Measurements from ENCODE around the gene ANGPTL8. TPM values are rescaled to one million over a fixed set of nuclear protein-coding genes. Genes with fewer than 3 reads are reported as not detected.

ANGPTL8 gene
- total RNA-seq, 1 donor from 2014 or later: not detected

DNA sequence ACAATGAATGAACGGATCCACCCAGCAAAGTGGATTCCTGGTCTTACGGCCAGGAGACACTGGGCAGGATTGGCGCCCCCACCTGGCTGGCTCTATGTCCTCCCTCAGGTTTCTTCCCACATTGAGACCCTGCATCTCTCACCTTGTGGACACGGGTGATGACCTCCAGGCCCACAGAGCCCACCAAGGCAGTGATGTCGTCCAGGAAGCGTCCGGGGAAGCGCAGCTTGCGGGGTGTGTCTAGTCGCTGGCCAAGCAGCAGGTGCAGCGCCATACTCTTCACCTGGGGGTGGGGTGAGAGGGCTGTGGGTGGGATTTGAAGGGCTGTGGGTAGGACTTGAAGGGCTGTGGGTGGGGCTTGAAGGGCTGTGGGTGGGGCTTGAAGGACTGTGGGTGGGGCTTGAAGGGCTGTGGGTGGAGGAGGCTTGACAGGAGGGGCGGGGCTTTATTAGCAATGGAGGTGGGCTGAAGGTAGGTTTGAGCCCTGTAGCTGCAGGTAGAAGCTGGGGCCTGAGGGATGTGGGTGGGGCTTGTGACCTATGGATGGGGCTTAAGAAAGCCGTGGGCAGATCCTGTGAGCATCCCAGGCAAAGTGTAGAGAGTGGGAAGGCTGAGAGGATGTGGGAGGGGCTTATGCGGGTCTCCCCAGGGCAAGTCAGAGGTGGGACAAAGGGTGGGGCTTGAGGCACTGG lies 12.1 kb upstream of the ANGPTL8 start:
- TF ChIP-seq, protein P1, sequence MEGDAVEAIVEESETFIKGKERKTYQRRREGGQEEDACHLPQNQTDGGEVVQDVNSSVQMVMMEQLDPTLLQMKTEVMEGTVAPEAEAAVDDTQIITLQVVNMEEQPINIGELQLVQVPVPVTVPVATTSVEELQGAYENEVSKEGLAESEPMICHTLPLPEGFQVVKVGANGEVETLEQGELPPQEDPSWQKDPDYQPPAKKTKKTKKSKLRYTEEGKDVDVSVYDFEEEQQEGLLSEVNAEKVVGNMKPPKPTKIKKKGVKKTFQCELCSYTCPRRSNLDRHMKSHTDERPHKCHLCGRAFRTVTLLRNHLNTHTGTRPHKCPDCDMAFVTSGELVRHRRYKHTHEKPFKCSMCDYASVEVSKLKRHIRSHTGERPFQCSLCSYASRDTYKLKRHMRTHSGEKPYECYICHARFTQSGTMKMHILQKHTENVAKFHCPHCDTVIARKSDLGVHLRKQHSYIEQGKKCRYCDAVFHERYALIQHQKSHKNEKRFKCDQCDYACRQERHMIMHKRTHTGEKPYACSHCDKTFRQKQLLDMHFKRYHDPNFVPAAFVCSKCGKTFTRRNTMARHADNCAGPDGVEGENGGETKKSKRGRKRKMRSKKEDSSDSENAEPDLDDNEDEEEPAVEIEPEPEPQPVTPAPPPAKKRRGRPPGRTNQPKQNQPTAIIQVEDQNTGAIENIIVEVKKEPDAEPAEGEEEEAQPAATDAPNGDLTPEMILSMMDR (conservative IDR thresholded peaks at IDR 0.05; ENCODE audit: low read depth, low read length): peak; percentile 37
- no peak overlapping the region for H3K4me3 ChIP-seq (ENCODE audit: low read depth, low read length)
- DNase-seq (ENCODE audit: low read depth): no peak

DNA sequence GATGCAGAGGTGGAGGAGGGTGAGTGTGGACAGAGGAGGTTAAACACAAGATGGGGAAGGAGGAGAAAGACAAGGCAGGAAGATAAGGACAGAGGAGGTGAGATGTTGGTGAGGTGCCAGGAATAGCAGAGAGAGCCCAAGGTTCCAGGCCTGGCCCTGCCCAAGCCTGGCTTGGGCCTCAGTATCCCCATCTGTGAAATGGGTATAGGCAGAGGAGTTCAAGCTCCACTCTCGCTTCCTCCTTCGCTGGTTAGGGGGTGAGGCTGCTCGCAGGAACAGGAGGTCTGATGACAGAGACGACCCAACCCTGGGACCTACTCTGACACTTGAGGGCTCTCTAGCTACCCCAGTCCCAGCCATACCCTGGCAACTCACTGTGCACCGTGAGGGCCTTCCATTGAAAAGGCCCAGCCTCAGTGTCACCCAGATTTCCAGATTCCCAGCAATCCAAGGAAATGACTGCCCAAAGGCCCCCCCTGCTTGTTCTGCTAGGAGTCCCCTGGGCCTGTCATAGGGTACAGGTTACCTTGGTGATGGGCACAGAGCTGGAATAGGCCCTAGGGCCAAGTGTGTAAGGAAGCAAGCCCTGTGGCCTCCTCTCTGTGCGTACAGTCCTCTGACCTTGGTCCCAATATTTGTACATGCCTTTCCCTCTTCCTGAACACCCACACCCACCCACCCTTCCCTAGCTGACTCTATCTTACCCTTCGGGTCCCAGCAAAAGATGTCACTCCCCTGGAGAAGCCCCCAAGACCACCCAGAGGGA lies 8.6 kb upstream of the ANGPTL8 start:
- TF ChIP-seq, protein P1 (conservative IDR thresholded peaks at IDR 0.05; ENCODE audit: low read depth, low read length): no peak
- no peak for DNase-seq (ENCODE audit: low read depth)

DNA sequence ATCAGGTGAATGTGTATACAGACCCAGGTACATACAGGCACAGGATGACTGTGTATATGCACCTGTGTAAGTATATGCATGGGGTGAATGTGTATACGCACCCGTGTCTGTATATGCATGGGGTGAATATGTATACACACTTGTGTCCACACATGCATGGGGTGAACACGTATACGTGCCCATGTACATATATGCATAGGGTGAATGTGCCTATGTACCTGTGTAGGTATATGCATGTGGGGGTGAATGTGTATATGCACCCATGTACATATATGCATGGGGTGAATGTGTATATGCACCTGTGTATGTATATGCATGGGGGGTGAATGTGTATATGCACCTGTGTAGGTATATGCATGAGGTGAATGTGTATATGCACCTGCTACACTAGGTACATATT lies 6.9 kb upstream of the ANGPTL8 start:
- H3K4me3 ChIP-seq (ENCODE audit: low read depth, low read length): no peak overlapping the region
- no peak for DNase-seq (ENCODE audit: low read depth)
- TF ChIP-seq, protein P1 (conservative IDR thresholded peaks at IDR 0.05; ENCODE audit: low read depth, low read length): no peak

More for the DNA sequence above, 8.6 kb upstream of the ANGPTL8 start:
- H3K4me3 ChIP-seq (ENCODE audit: low read depth, low read length): no peak overlapping the region

DNA sequence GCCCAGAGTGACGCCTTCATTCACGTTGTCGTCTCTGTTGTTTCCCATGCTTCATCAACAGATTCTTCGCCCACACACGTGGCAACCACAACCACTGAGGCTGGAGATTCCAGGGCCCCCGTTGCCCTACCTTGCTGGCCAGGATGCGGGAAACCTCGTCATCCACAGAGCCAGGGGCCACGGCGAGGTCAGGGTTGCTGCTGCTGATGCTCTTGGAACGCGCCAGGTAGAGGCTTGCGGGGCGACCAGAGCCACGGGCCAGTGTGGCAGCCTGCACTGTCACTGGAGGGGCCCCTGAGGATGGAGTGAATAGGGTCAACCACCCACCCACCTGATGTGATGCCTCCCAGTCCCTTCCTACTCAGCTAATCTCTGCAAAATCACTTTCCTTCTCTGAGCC lies 6.3 kb upstream of the ANGPTL8 start:
- TF ChIP-seq, protein P1 (conservative IDR thresholded peaks at IDR 0.05; ENCODE audit: low read depth, low read length): no peak
- DNase-seq (ENCODE audit: low read depth): no peak
- H3K4me3 ChIP-seq (ENCODE audit: low read depth, low read length): no peak overlapping the region

DNA sequence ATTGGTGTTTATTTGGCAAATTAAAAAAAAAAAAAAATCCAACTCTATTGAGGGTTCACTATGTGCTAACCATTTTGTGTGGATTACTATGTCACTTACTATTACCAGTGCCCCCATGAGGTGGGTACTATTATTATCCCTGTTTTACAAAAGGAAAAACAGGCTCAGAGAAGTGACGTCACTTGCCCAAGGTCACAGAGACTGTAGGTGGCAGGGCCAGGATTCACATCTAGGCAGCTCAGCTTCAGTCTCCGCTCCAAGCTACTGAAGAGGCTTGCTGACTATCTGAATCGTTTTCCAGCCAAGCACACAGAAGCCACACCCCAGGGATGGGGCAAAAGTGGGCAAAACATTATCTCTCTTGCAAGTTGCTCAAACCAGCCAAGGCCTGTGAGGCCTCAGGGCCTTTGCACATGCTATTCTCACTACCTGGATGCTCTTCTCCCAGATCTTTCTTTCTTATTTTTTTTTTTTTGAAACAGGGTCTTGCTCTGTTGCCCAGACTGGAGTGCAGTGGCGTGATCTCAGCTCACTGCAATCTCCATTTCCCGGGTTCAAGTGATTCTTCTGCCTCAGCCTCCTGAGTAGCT lies 4.8 kb upstream of the ANGPTL8 start:
- TF ChIP-seq, protein P1 (conservative IDR thresholded peaks at IDR 0.05; ENCODE audit: low read depth, low read length): no peak
- no peak overlapping the region for H3K4me3 ChIP-seq (ENCODE audit: low read depth, low read length)

DNA sequence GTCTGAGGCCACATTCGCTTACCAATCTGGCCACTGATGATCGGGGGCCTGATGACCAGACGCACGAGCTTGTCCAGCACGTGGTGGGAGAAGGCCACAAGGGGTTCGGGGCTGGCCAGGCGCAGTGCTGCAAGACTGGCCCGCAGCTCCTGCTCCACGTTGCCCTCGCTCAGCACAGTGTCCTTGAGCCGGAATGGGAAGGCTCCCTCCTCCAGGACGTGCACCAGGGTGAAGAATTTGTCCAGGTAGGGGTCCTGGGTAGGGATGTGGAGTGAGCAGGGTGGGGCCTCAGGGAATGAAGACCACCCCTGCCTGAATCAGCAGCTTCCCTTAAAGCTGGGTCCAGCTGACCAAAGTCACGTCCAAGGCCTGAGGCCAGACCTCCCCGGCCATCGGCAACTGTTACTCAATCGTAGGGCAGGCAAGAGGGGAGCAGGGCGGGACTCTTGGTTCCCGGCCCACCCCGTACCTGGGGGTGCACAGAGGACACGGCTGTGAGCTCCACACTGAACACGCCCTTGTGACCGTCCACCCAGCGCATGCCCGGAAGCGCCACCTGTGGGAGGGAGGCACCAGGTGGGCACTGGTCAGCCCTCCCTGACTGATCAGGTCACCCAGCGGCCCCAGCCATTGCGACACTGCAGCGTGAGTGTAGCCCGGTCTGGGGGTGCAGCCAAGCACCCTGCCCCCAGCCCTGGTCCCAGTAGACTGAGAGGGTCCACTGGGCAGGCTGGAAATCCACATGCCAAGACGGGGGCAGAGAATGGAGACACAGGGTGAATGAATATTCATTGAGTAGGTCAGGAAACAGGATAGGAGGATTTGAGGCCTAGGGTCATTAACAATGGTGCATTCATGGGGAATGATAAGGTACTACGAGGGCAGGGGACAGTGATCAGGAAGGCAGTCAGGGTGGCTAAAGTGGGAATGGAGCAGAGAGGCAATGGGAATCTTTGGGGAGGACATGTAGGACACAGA lies 2.8 kb upstream of the ANGPTL8 start:
- TF ChIP-seq, protein P1 (conservative IDR thresholded peaks at IDR 0.05; ENCODE audit: low read depth, low read length): no peak
- no peak for DNase-seq (ENCODE audit: low read depth)
- no peak overlapping the region for H3K4me3 ChIP-seq (ENCODE audit: low read depth, low read length)

More for the DNA sequence above, 4.8 kb upstream of the ANGPTL8 start:
- no peak for DNase-seq (ENCODE audit: low read depth)
